Measurements from ENCODE around the gene SETD4. TPM values are rescaled to one million over a fixed set of nuclear protein-coding genes. Genes with fewer than 3 reads are reported as not detected.
"Not testable (repeated sequence)": the region's sequence is repeated elsewhere in the genome, so short reads cannot be mapped to it uniquely, and the experiment has no call there.

Gene SETD4
- total RNA-seq, 2 donors from 2014 or later = 9.9 to 32.3 TPM

DNA sequence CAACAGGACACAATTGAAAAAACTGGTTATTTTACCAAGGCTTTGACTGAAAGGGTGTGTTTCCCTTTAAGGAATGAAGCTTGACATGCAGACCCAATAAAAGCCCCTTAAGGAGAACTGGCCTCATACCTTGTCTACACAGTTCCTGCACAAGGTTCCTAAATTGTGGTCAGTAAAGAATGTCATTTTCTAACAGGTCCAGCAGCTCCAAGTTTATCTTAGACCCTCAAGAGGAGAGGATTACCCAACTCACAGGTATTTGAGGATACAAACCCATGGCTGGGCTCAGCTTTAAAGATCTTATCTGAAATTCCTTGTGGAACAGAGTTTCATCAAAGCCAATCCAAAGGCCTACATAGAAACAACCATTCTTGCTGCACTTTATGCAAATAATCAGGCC, 43.1 kb upstream of the SETD4 start:
- H3K36me3 ChIP-seq (replicated peaks in 1 of 2; ENCODE audit: insufficient read depth in 1 of 2, low read depth in 2 of 2) = no peaks in the 10 kb centered on the region
- H3K4me1 ChIP-seq = no peaks in the 10 kb centered on the region
- DNase-seq (no peak), ATAC-seq (no peak)
- no peaks in the 10 kb centered on the region for H3K9me3 ChIP-seq
- no peak for TF ChIP-seq POLR2A (IDR thresholded peaks at IDR 0.05)
- TF ChIP-seq, protein P1, sequence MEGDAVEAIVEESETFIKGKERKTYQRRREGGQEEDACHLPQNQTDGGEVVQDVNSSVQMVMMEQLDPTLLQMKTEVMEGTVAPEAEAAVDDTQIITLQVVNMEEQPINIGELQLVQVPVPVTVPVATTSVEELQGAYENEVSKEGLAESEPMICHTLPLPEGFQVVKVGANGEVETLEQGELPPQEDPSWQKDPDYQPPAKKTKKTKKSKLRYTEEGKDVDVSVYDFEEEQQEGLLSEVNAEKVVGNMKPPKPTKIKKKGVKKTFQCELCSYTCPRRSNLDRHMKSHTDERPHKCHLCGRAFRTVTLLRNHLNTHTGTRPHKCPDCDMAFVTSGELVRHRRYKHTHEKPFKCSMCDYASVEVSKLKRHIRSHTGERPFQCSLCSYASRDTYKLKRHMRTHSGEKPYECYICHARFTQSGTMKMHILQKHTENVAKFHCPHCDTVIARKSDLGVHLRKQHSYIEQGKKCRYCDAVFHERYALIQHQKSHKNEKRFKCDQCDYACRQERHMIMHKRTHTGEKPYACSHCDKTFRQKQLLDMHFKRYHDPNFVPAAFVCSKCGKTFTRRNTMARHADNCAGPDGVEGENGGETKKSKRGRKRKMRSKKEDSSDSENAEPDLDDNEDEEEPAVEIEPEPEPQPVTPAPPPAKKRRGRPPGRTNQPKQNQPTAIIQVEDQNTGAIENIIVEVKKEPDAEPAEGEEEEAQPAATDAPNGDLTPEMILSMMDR (IDR thresholded peaks at IDR 0.05) = no peak
- intact Hi-C loops (cut with DNase I) = no loop called here
- H3K4me3 ChIP-seq = no peak overlapping the region
- H3K27ac ChIP-seq = no peak overlapping the region
- H3K27me3 ChIP-seq = no peaks in the 10 kb centered on the region

DNA sequence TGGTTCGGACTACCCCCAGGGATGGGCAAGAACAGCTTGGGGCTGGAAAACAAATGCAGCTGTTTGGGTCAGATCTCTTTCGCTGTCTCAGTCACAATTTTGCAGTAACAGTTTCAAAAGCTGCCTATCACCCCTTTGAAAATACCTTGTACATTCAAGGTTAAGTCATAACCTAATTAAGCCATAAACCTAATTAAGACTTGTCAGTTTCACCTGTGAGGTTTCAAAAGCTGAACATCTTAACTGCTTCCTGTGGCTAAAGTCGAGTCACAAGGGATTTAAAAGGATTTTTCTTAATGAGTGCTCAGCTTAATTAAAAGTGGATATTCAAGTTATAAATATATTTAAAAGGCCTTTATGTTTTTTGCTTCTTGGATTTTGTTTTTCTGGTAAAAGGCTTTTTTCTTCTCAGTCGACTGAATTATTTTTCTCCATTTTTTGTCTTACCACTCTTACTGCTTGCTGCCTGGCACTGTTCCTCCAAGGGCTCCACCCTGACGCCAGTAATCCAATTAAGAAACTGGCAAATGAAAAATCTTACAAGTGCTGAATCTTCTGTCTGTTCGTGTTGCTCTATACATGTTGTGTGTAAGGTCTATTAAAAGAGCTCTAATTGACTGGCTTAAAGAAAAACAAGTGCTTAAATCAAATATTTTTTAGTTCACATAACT, 40.8 kb upstream of the SETD4 start:
- Histone ChIP-seq H3K9me3 (no peaks in the 10 kb centered on the region), H3K27me3 (no peaks in the 10 kb centered on the region), H3K36me3 (replicated peaks in 1 of 2; ENCODE audit: insufficient read depth in 1 of 2, low read depth in 2 of 2) (no peaks in the 10 kb centered on the region), H3K27ac (no peak overlapping the region), H3K4me1 (no peaks in the 10 kb centered on the region), H3K4me3 (no peak overlapping the region)
- WGBS, 2 donors = 69 to 73% methylated on average over 6 of the region's 6 CpGs
- DNase-seq = no peak
- no peak for TF ChIP-seq POLR2A (IDR thresholded peaks at IDR 0.05)
- TF ChIP-seq, protein P1 (IDR thresholded peaks at IDR 0.05) = no peak
- no peak for ATAC-seq
- intact Hi-C loops (cut with DNase I) = no loop called here

DNA sequence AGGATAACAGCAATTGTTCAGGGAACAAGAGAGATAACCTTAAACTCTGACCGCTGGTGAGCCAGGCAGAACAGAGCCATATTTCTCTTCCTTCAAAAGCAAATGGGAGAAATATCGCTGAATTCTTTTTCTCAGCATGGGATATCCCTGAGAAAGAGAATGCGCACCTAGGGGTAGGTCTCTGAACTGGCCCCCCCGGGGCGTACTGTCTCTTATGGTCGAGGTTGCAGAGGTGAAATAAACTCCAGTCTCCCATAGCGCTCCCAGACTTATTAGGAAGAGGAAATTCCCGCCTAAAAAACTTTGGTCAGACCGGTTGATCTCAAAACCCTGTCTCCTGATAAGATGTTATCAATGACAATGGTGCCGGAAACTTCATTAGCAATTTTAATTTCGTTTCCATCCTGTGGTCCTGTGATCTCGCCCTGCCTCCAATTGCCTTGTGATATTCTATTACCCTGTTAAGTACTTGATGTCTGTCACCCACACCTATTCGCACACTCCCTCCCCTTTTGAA, 39.4 kb upstream of the SETD4 start:
- H3K4me3 ChIP-seq; intact Hi-C loops (cut with DNase I); H3K27me3 ChIP-seq; DNase-seq; ATAC-seq; H3K4me1 ChIP-seq; H3K27ac ChIP-seq; H3K36me3 ChIP-seq (replicated peaks in 1 of 2; ENCODE audit: insufficient read depth in 1 of 2, low read depth in 2 of 2); H3K9me3 ChIP-seq: not testable (repeated sequence)
- WGBS, 2 donors = 44 to 54% methylated on average over 12 to 13 of the region's 13 CpGs

DNA sequence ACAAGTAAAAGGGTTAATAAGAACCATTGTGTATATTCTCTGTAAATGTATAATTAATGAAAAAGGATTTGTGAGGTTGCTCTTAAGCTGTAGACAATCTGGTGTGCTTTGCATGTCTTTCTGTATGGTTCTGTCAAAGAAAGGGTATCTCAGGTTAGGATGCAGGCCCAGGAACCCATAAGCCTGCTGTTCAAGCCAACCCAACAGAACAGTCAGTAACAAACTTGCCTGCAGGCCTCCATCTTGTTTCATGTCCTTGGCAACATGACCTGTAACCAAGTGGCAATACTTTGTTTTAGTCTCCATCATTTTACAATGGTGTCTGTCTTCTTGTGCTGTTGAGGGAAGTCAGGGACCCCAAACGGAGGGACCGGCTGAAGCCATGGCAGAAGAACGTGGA, 38.7 kb upstream of the SETD4 start:
- no peaks in the 10 kb centered on the region for H3K4me1 ChIP-seq
- peaks cover 0 to under 1% (median 0%) of the 10 kb centered on the region in 3 donors for H3K9me3 ChIP-seq
- H3K36me3 ChIP-seq (replicated peaks in 1 of 2; ENCODE audit: insufficient read depth in 1 of 2, low read depth in 2 of 2) = no peaks in the 10 kb centered on the region
- no peak overlapping the region for H3K4me3 ChIP-seq
- 89% methylated on average over 3 of the region's 3 CpGs for WGBS, 2 donors
- H3K27ac ChIP-seq = no peak overlapping the region
- no peaks in the 10 kb centered on the region for H3K27me3 ChIP-seq
- intact Hi-C loops (cut with DNase I) = no loop called here
- ATAC-seq (no peak), DNase-seq (no peak)
- no peak for TF ChIP-seq POLR2A (IDR thresholded peaks at IDR 0.05)
- TF ChIP-seq, protein P1 (IDR thresholded peaks at IDR 0.05) = no peak

DNA sequence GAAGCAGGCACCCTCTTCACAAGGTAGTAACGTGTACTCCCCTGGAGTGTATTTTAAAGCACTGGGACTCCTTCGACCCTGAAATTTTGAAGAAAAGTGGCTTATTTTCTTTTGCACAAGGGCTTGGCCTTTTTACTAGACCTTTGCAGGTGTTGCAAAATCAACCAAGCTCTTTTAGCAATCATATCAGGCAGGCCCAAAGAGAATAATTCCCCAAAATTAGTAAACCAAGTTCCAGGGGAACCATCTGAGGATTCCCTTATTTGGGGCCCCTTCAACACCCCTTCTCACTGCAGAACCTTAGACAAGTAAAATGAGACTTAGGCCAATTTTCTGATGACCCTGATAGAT, 37.8 kb upstream of the SETD4 start:
- ATAC-seq (no peak), DNase-seq (no peak)
- TF ChIP-seq, protein P1 (IDR thresholded peaks at IDR 0.05) = no peak
- TF ChIP-seq POLR2A (IDR thresholded peaks at IDR 0.05) = no peak
- no peaks in the 10 kb centered on the region for H3K4me1 ChIP-seq
- H3K27ac ChIP-seq = no peak overlapping the region
- peaks cover 0 to 4% (median 0%) of the 10 kb centered on the region in 3 donors for H3K9me3 ChIP-seq
- WGBS, 2 donors = 53 to 56% methylated on average over 2 of the region's 2 CpGs
- no peaks in the 10 kb centered on the region for H3K27me3 ChIP-seq
- intact Hi-C loops (cut with DNase I) = no loop called here
- no peak overlapping the region for H3K4me3 ChIP-seq
- no peaks in the 10 kb centered on the region for H3K36me3 ChIP-seq (replicated peaks in 1 of 2; ENCODE audit: insufficient read depth in 1 of 2, low read depth in 2 of 2)

Data from body of pancreas (tissue), 4 donors.